Bronchial epithelial cell (primary cell): Measurements from ENCODE around the gene DRD2. TPM values are rescaled to one million over a fixed set of nuclear protein-coding genes. Genes with fewer than 3 reads are reported as not detected.

Source experiments
- DNase-seq: peaks from one replicate; pipeline ENCODE4 v3.0.0-alpha.2; 2010; ENCODE audit warnings: low read depth
- FAIRE-seq: peaks from 2 replicates; lab custom pipeline; 2011; peaks lifted over from hg19 to GRCh38; lab: Jason Lieb, UNC
- H3K27me3 ChIP-seq: 2 replicates; pipeline ENCODE4 v1.5.1; 2011; ENCODE audit warnings: low read length; ENCODE audit not compliant: control insufficient read depth, insufficient read depth
- H3K36me3 ChIP-seq: 2 replicates; pipeline ENCODE4 v1.5.1; 2011; ENCODE audit warnings: low read length; ENCODE audit not compliant: control insufficient read depth, insufficient read depth
- H3K4me3 ChIP-seq: 2 replicates; pipeline ENCODE4 v1.5.1; 2011; ENCODE audit warnings: mild to moderate bottlenecking, low read depth, low read length, control low read depth
- total RNA-seq: library from RNA; depleted of rRNA; stranded (reverse); fragments of >200 nt; gene quantifications from 2 replicates; pipeline ENCODE4 v1.2.1, GENCODE V29; 2014
- TF ChIP-seq, protein P1 (sequence below): IDR thresholded peaks from 2 replicates; pipeline ENCODE4 v1.5.1; 2011; ENCODE audit warnings: mild to moderate bottlenecking, moderate library complexity, low read length, control low read depth, inconsistent platforms; ENCODE audit not compliant: insufficient read depth, severe bottlenecking

DRD2 gene
- total RNA-seq, 1 donor from 2014 or later = not detected

DNA sequence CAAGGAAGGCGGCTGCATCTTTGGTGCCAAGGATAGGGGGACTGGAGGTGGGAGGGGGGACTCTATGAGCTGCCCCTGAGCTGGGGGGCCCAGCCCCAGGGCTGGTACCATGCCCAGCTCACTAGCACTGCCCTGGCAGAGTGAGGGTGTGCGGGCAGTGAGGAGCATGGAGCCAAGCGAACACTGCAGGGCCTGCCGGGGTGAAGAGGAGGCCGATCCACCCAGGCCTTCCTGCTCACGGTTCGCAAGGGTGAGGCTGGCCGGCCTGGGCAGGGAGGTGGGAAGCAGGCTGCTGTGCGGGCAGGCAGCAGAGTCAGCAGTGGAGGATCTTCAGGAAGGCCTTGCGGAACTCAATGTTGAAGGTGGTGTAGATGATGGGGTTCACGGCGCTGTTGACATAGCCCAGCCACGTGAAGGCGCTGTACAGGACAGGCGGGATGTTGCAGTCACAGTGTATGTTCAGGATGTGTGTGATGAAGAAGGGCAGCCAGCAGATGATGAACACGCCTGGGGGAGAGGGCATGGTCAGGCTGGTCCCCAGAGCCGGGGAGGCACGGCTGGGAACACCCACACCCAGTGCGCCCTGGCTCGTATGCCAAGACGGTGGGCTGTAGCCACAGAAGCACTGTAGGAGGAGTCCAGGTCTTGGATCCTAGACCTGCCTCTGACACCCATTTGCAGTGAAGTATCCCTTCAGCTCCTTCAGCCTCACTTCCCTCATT, 64.6 kb downstream of the DRD2 start:
- TF ChIP-seq, protein P1, sequence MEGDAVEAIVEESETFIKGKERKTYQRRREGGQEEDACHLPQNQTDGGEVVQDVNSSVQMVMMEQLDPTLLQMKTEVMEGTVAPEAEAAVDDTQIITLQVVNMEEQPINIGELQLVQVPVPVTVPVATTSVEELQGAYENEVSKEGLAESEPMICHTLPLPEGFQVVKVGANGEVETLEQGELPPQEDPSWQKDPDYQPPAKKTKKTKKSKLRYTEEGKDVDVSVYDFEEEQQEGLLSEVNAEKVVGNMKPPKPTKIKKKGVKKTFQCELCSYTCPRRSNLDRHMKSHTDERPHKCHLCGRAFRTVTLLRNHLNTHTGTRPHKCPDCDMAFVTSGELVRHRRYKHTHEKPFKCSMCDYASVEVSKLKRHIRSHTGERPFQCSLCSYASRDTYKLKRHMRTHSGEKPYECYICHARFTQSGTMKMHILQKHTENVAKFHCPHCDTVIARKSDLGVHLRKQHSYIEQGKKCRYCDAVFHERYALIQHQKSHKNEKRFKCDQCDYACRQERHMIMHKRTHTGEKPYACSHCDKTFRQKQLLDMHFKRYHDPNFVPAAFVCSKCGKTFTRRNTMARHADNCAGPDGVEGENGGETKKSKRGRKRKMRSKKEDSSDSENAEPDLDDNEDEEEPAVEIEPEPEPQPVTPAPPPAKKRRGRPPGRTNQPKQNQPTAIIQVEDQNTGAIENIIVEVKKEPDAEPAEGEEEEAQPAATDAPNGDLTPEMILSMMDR = no peak
- H3K4me3 ChIP-seq = no peak overlapping the region
- no peak for FAIRE-seq
- H3K36me3 ChIP-seq = no peaks in the 10 kb centered on the region
- peaks cover 5% of the 10 kb centered on the region for H3K27me3 ChIP-seq
- DNase-seq = no peak

DNA sequence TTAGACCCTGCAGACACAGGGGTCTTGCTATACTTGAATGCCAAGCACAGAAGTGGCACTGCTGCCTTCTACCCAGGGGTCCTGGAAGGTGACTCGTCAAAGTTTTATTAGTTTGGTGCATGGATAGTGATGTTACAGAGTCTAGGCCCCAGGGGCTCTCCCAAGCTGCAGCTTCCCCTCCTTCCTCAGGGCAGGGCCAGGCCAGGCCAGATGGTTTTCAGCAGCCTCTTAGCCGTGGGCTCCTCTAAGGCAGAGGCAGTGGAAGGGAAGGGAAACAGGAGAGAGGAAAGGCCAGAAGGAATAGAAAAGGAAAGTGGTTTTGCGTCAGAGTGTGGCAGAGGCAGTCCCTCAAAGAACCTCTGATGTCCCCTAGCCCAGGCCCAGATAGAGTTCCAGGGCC, 65.7 kb downstream of the DRD2 start:
- H3K27me3 ChIP-seq = peaks cover 2% of the 10 kb centered on the region
- TF ChIP-seq, protein P1 = no peak
- FAIRE-seq (no peak), DNase-seq (no peak)
- H3K36me3 ChIP-seq = no peaks in the 10 kb centered on the region
- no peak overlapping the region for H3K4me3 ChIP-seq

DNA sequence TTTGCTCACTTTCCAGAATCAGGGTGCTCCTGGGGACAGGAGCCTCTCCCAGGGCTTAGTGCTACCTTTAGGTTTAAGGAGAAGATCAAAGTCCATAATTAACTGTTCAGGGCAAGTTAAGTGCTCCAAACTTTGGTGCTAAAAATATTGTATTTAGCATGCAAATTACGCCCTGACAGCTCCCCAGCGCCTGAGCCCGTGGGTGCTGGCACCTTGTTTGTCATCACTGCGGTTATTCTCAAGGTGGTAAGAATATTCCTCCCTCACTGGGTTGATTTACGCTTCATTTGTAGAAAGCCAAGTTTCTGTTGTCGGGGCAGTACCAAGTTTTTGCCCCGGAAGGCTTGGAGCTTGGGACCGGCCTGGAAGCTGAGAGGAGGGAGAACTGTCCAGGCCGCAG, 66.3 kb downstream of the DRD2 start:
- no peak for FAIRE-seq
- TF ChIP-seq, protein P1 = no peak

DNA sequence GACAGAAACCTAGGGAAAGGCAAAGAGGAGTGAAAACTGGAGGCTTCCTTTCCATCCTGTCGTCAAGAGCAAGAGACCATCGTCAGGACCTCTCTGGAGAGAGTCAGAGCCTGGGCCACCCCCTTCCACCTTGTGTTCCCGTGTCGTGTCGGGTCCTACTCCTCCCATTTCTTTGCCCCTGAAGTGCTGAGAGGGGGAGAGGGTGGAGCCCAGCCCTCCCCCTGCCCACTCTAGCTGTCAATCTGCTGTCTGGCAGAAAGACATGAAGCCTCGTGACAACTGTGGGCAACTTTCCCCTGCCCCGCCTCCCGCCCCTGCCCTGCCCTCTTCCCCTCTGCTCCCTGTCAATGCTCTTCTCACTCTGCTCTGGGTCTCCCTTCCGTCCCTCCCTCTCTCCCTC, 67.0 kb downstream of the DRD2 start:
- FAIRE-seq (no peak), DNase-seq (no peak)
- Histone ChIP-seq H3K27me3 (no peaks in the 10 kb centered on the region), H3K4me3 (no peak overlapping the region), H3K36me3 (no peaks in the 10 kb centered on the region)
- TF ChIP-seq, protein P1 = no peak

More for the DNA sequence above, 66.3 kb downstream of the DRD2 start:
- no peak overlapping the region for H3K4me3 ChIP-seq
- no peaks in the 10 kb centered on the region for H3K36me3 ChIP-seq
- DNase-seq = no peak
- H3K27me3 ChIP-seq = no peaks in the 10 kb centered on the region

DNA sequence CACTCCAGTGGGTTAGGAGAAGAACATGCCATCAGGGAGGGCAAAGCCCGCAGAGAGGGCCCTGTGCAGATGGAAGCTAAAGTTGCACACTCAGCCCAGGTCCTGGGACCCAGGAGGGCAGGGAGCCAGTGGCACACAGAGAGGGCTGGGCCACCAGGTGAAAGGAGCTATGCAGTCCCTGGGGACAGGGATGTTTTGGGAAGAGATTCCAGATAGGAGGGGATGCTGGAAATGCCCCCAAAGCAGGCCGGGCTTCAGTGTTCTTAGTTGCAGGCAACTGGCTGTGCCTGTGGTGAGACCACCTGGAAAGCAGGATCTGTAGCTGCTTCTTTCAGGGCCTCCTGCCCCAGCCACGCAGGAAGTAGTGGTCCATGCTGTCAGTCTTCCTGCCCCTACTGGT, 68.0 kb downstream of the DRD2 start:
- Histone ChIP-seq H3K4me3 (no peak overlapping the region), H3K36me3 (no peaks in the 10 kb centered on the region), H3K27me3 (no peaks in the 10 kb centered on the region)
- TF ChIP-seq, protein P1 = no peak
- FAIRE-seq (no peak), DNase-seq (no peak)
